ENCODE measurements around the gene ZNF217. TPM values are rescaled to one million over a fixed set of nuclear protein-coding genes. Genes with fewer than 3 reads are reported as not detected.
"Not testable (repeated sequence)": the region's sequence is repeated elsewhere in the genome, so short reads cannot be mapped to it uniquely, and the experiment has no call there.

The ZNF217 gene
- total RNA-seq, 2 experiments from 2014 or later: 104 to 113 TPM

- no peaks in the 10 kb centered on the region for H3K9me3 Mint-ChIP-seq (ENCODE audit: insufficient read depth)
- H3K4me1 Mint-ChIP-seq (ENCODE audit: low read depth): peaks cover 61% of the 10 kb centered on the region
- H3K36me3 Mint-ChIP-seq (ENCODE audit: low read depth): peaks cover 77% of the 10 kb centered on the region
- POLR2A ChIA-PET: interaction anchor here (0.9 to 1.1 kb wide), 2 partner anchors 56 to 121 kb away, joined by 3 read pairs; no protein-coding TSS in a partner anchor
- DNase-seq: peak; percentile 20
- peak overlapping the region; percentile 80 for H3K4me3 Mint-ChIP-seq
- H3K27me3 Mint-ChIP-seq (ENCODE audit: low read depth): no peaks in the 10 kb centered on the region
- CTCF ChIA-PET: interaction anchor here (0.7 to 2.0 kb wide), 6 partner anchors 8 to 353 kb away, joined by 3 to 5 read pairs (median 4); no protein-coding TSS in a partner anchor
- H3K27ac Mint-ChIP-seq: peak overlapping the region; percentile 80
- no peak for ATAC-seq
Observed at GRCh38 chr20:53586640-53587039, 7.0 kb downstream of the ZNF217 start.

DNA sequence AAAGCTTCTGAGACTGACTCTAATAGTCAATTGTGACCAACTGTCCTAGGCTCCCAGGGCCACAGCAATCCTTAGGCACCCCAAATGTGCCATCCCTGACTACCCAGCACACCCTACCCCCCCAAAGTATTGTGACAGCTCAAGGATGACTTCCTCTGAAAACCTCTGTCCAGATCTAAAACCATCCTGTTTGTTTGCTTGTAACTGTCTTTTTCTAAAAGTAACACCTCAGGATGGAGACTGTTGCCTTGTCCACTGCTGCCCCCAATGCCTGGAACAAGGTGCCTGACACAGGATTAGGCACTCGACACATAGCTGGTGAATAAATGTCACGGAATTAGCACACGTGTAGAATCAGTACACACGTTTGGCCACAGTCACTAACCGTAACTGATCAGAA lies 7.7 kb downstream of the ZNF217 start:
- H3K9me3 Mint-ChIP-seq (ENCODE audit: insufficient read depth); H3K27me3 Mint-ChIP-seq (ENCODE audit: low read depth); ATAC-seq: not testable (repeated sequence)
- Mint-ChIP-seq H3K4me1 (ENCODE audit: low read depth) (peaks cover 67% of the 10 kb centered on the region), H3K4me3 (peak overlapping the region; percentile 80), H3K36me3 (ENCODE audit: low read depth) (peaks cover 77% of the 10 kb centered on the region), H3K27ac (peak overlapping the region; percentile 80)
- CTCF ChIA-PET: interaction anchor here (0.7 to 2.0 kb wide), 3 partner anchors 75 to 354 kb away, joined by 3 to 5 read pairs (median 3); no protein-coding TSS in a partner anchor
- POLR2A ChIA-PET: interaction anchor here (0.7 to 1.1 kb wide), 2 partner anchors 57 to 278 kb away, joined by 3 read pairs; no protein-coding TSS in a partner anchor
- DNase-seq: peak; percentile 22

- H3K27ac Mint-ChIP-seq: peak overlapping the region; percentile 80
- CTCF ChIA-PET: interaction anchor here (2.0 kb wide), 1 partner anchor 355 kb away, joined by 5 read pairs; no protein-coding TSS in a partner anchor
- H3K36me3 Mint-ChIP-seq (ENCODE audit: low read depth): peaks cover 77% of the 10 kb centered on the region
- not testable (repeated sequence) for H3K9me3 Mint-ChIP-seq (ENCODE audit: insufficient read depth); ATAC-seq; H3K27me3 Mint-ChIP-seq (ENCODE audit: low read depth); DNase-seq
- H3K4me1 Mint-ChIP-seq (ENCODE audit: low read depth): peaks cover 70% of the 10 kb centered on the region
- H3K4me3 Mint-ChIP-seq: peak overlapping the region; percentile 80
- POLR2A ChIA-PET: interaction anchor here (1.0 kb wide), 1 partner anchor 9 kb away, joined by 6 read pairs; the partner anchor contains the start of gene ZNF217
Observed at GRCh38 chr20:53585004-53585569, 8.6 kb downstream of the ZNF217 start.

- DNase-seq; H3K9me3 Mint-ChIP-seq (ENCODE audit: insufficient read depth); H3K27me3 Mint-ChIP-seq (ENCODE audit: low read depth); ATAC-seq: not testable (repeated sequence)
- POLR2A ChIA-PET: interaction anchor here (1.0 kb wide), 1 partner anchor 9 kb away, joined by 6 read pairs; the partner anchor contains the start of gene ZNF217
- H3K27ac Mint-ChIP-seq: peak overlapping the region; percentile 64
- CTCF ChIA-PET: interaction anchor here (2.0 kb wide), 1 partner anchor 355 kb away, joined by 5 read pairs; no protein-coding TSS in a partner anchor
- peaks cover 78% of the 10 kb centered on the region for H3K36me3 Mint-ChIP-seq (ENCODE audit: low read depth)
- H3K4me3 Mint-ChIP-seq: peak overlapping the region; percentile 80
- H3K4me1 Mint-ChIP-seq (ENCODE audit: low read depth): peaks cover 71% of the 10 kb centered on the region
Observed at GRCh38 chr20:53584550-53584913, 9.1 kb downstream of the ZNF217 start.

- Mint-ChIP-seq H3K4me1 (ENCODE audit: low read depth) (peaks cover 75% of the 10 kb centered on the region), H3K4me3 (peak overlapping the region; percentile 80), H3K36me3 (ENCODE audit: low read depth) (peaks cover 78% of the 10 kb centered on the region), H3K27ac (peak overlapping the region; percentile 74)
- ChIA-PET CTCF (interaction anchor here (0.9 to 7.5 kb wide), 6 partner anchors 77 to 356 kb away, joined by 3 to 48 read pairs (median 4); no protein-coding TSS in a partner anchor), POLR2A (interaction anchor here (1.4 to 4.6 kb wide), 4 partner anchors 9 to 124 kb away, joined by 4 to 56 read pairs (median 10); partner anchors contain the start of gene ZNF217)
- H3K9me3 Mint-ChIP-seq (ENCODE audit: insufficient read depth); ATAC-seq; DNase-seq; H3K27me3 Mint-ChIP-seq (ENCODE audit: low read depth): not testable (repeated sequence)
Observed at GRCh38 chr20:53583660-53584549, 9.7 kb downstream of the ZNF217 start.

- peaks cover 84% of the 10 kb centered on the region for H3K36me3 Mint-ChIP-seq (ENCODE audit: low read depth)
- H3K9me3 Mint-ChIP-seq (ENCODE audit: insufficient read depth): no peaks in the 10 kb centered on the region
- no peak for DNase-seq
Observed at GRCh38 chr20:53582574-53583351, 10.9 kb downstream of the ZNF217 start.

DNA sequence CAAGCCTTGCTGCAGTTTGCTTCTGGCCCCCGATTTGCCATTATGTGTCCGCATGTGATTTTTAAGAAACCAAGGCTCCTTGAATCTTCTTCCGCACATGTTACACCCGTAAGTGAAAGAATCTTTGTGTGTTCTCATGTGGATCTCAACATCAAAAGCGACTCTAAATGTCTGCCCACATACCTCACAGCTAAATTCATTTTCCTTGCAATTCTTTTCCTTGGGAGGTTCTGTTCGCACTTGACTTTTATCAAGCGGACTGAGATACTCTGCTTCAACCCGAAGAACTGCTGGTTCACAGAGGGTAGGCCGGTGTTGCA lies 11.4 kb downstream of the ZNF217 start:
- H3K4me1 Mint-ChIP-seq (ENCODE audit: low read depth): peaks cover 88% of the 10 kb centered on the region
- peak overlapping the region; percentile 86 for H3K27ac Mint-ChIP-seq
- H3K9me3 Mint-ChIP-seq (ENCODE audit: insufficient read depth): no peaks in the 10 kb centered on the region
- no peak for DNase-seq
- no peaks in the 10 kb centered on the region for H3K27me3 Mint-ChIP-seq (ENCODE audit: low read depth)
- H3K36me3 Mint-ChIP-seq (ENCODE audit: low read depth): peaks cover 89% of the 10 kb centered on the region
- peak overlapping the region; percentile 80 for H3K4me3 Mint-ChIP-seq
- ChIA-PET CTCF (interaction anchor here (0.8 to 7.5 kb wide), 12 partner anchors 10 to 358 kb away, joined by 3 to 48 read pairs (median 4); no protein-coding TSS in a partner anchor), POLR2A (interaction anchor here (0.5 to 4.6 kb wide), 6 partner anchors 10 to 293 kb away, joined by 3 to 56 read pairs (median 6); partner anchors contain the start of gene ZNF217)
- ATAC-seq: no peak

More at GRCh38 chr20:53582574-53583351, 10.9 kb downstream of the ZNF217 start:
- peak overlapping the region; percentile 86 for H3K27ac Mint-ChIP-seq
- ChIA-PET POLR2A (interaction anchor here (0.5 to 4.6 kb wide), 7 partner anchors 10 to 292 kb away, joined by 3 to 56 read pairs (median 4); partner anchors contain the start of gene ZNF217), CTCF (interaction anchor here (0.8 to 7.5 kb wide), 13 partner anchors 9 to 362 kb away, joined by 3 to 48 read pairs (median 3); no protein-coding TSS in a partner anchor)
- no peaks in the 10 kb centered on the region for H3K27me3 Mint-ChIP-seq (ENCODE audit: low read depth)
- H3K4me1 Mint-ChIP-seq (ENCODE audit: low read depth): peaks cover 82% of the 10 kb centered on the region
- H3K4me3 Mint-ChIP-seq: peak overlapping the region; percentile 80
- ATAC-seq: peak; percentile 45

GRCh38 chr20:53581444-53582250 lies 12.0 kb downstream of the ZNF217 start:
- peak; percentile 59 for DNase-seq
- CTCF ChIA-PET: interaction anchor here (0.9 to 7.5 kb wide), 9 partner anchors 10 to 358 kb away, joined by 3 to 48 read pairs (median 5); no protein-coding TSS in a partner anchor
- ATAC-seq: peak; percentile 11

GRCh38 chr20:53580376-53581111 lies 13.1 kb downstream of the ZNF217 start:
- Mint-ChIP-seq H3K27ac (peak overlapping the region; percentile 81), H3K9me3 (ENCODE audit: insufficient read depth) (no peaks in the 10 kb centered on the region), H3K36me3 (ENCODE audit: low read depth) (peaks cover 90% of the 10 kb centered on the region), H3K4me3 (peak overlapping the region; percentile 80), H3K27me3 (ENCODE audit: low read depth) (no peaks in the 10 kb centered on the region), H3K4me1 (ENCODE audit: low read depth) (peaks cover 87% of the 10 kb centered on the region)
- ATAC-seq: no peak
- CTCF ChIA-PET: interaction anchor here (1.1 to 7.5 kb wide), 19 partner anchors 11 to 370 kb away, joined by 3 to 48 read pairs (median 5); no protein-coding TSS in a partner anchor
- POLR2A ChIA-PET: interaction anchor here (0.8 to 4.6 kb wide), 12 partner anchors 8 to 336 kb away, joined by 3 to 56 read pairs (median 4); partner anchors contain the start of gene ZNF217
- DNase-seq: no peak

More at GRCh38 chr20:53581444-53582250, 12.0 kb downstream of the ZNF217 start:
- H3K27me3 Mint-ChIP-seq (ENCODE audit: low read depth): no peaks in the 10 kb centered on the region
- POLR2A ChIA-PET: interaction anchor here (0.5 to 4.6 kb wide), 6 partner anchors 11 to 293 kb away, joined by 3 to 56 read pairs (median 6); partner anchors contain the start of gene ZNF217
- peaks cover 87% of the 10 kb centered on the region for H3K4me1 Mint-ChIP-seq (ENCODE audit: low read depth)
- peak overlapping the region; percentile 80 for H3K4me3 Mint-ChIP-seq
- H3K36me3 Mint-ChIP-seq (ENCODE audit: low read depth): peaks cover 90% of the 10 kb centered on the region
- H3K9me3 Mint-ChIP-seq (ENCODE audit: insufficient read depth): no peaks in the 10 kb centered on the region
- H3K27ac Mint-ChIP-seq: peak overlapping the region; percentile 86
